ENCODE results near the gene EPG5. TPM values are rescaled to one million over a fixed set of nuclear protein-coding genes. Genes with fewer than 3 reads are reported as not detected.
A peak's percentile ranks its signal among the peaks of the same experiment; 100 is the strongest.

EPG5 gene
- total RNA-seq, 1 donor from 2014 or later, result 23.3 TPM

- Mint-ChIP-seq H3K27ac (ENCODE audit: unreplicated experiment) (peak overlapping the region; percentile 15), H3K9me3 (ENCODE audit: low read depth) (no peaks in the 10 kb centered on the region), H3K4me1 (ENCODE audit: low read depth) (peaks cover 6% of the 10 kb centered on the region), H3K27me3 (ENCODE audit: low read depth) (no peaks in the 10 kb centered on the region), H3K4me3 (ENCODE audit: unreplicated experiment) (no peak overlapping the region), H3K36me3 (ENCODE audit: low read depth) (peaks cover 18% of the 10 kb centered on the region)
- no peak for DNase-seq (ENCODE audit: low spot score)
- TF ChIP-seq CTCF (IDR thresholded peaks at IDR 0.05), result no peak
Measured at GRCh38 chr18:45932708-45933107, 34.4 kb downstream of the EPG5 start.

GRCh38 chr18:45930963-45931362, 36.2 kb downstream of the EPG5 start:
- peaks cover 23% of the 10 kb centered on the region for H3K36me3 Mint-ChIP-seq (ENCODE audit: low read depth)
- peaks cover 16% of the 10 kb centered on the region for H3K4me1 Mint-ChIP-seq (ENCODE audit: low read depth)
- no peak overlapping the region for H3K4me3 Mint-ChIP-seq (ENCODE audit: unreplicated experiment)

GRCh38 chr18:45926691-45927090, 40.4 kb downstream of the EPG5 start:
- no peak overlapping the region for H3K4me3 Mint-ChIP-seq (ENCODE audit: unreplicated experiment)
- TF ChIP-seq CTCF (IDR thresholded peaks at IDR 0.05), result no peak
- peak overlapping the region; percentile 63 for H3K27ac Mint-ChIP-seq (ENCODE audit: unreplicated experiment)
- H3K4me1 Mint-ChIP-seq (ENCODE audit: low read depth), result peaks cover 10% of the 10 kb centered on the region
- H3K27me3 Mint-ChIP-seq (ENCODE audit: low read depth), result no peaks in the 10 kb centered on the region
- no peaks in the 10 kb centered on the region for H3K9me3 Mint-ChIP-seq (ENCODE audit: low read depth)
- no peak for DNase-seq (ENCODE audit: low spot score)
- H3K36me3 Mint-ChIP-seq (ENCODE audit: low read depth), result peaks cover 27% of the 10 kb centered on the region

More at GRCh38 chr18:45930963-45931362, 36.2 kb downstream of the EPG5 start:
- H3K9me3 Mint-ChIP-seq (ENCODE audit: low read depth), result no peaks in the 10 kb centered on the region
- TF ChIP-seq CTCF (IDR thresholded peaks at IDR 0.05), result no peak
- H3K27ac Mint-ChIP-seq (ENCODE audit: unreplicated experiment), result no peak overlapping the region
- DNase-seq (ENCODE audit: low spot score), result no peak
- no peaks in the 10 kb centered on the region for H3K27me3 Mint-ChIP-seq (ENCODE audit: low read depth)

GRCh38 chr18:45926085-45926484, 41.0 kb downstream of the EPG5 start:
- Mint-ChIP-seq H3K9me3 (ENCODE audit: low read depth) (no peaks in the 10 kb centered on the region), H3K27ac (ENCODE audit: unreplicated experiment) (no peak overlapping the region), H3K4me1 (ENCODE audit: low read depth) (peaks cover 11% of the 10 kb centered on the region), H3K36me3 (ENCODE audit: low read depth) (peaks cover 27% of the 10 kb centered on the region), H3K27me3 (ENCODE audit: low read depth) (no peaks in the 10 kb centered on the region), H3K4me3 (ENCODE audit: unreplicated experiment) (no peak overlapping the region)
- no peak for TF ChIP-seq CTCF (IDR thresholded peaks at IDR 0.05)
- DNase-seq (ENCODE audit: low spot score), result no peak

GRCh38 chr18:45923138-45923537, 44.0 kb downstream of the EPG5 start:
- Mint-ChIP-seq H3K36me3 (ENCODE audit: low read depth) (peaks cover 23% of the 10 kb centered on the region), H3K4me3 (ENCODE audit: unreplicated experiment) (no peak overlapping the region), H3K27me3 (ENCODE audit: low read depth) (no peaks in the 10 kb centered on the region), H3K27ac (ENCODE audit: unreplicated experiment) (no peak overlapping the region), H3K9me3 (ENCODE audit: low read depth) (no peaks in the 10 kb centered on the region), H3K4me1 (ENCODE audit: low read depth) (peaks cover 25% of the 10 kb centered on the region)
- DNase-seq (ENCODE audit: low spot score), result no peak
- no peak for TF ChIP-seq CTCF (IDR thresholded peaks at IDR 0.05)

All from chondrocyte (in vitro differentiated cells).